Embryonic facial prominence (tissue), 1 donor: ENCODE results near the gene NPPA.
"Not testable (repeated sequence)": the region's sequence is repeated elsewhere in the genome, so short reads cannot be mapped to it uniquely, and the experiment has no call there.

ENCODE experiments used
- DNase-seq: peaks from one replicate; pipeline ENCODE4 v3.0.0-alpha.2; 2016; ENCODE audit errors: extremely low spot score

The NPPA gene

GRCh38 chr1:11847667-11848372 lies at the start of gene NPPA:
TSS of gene NPPA (minus strand) at chr1:11847783. CDS start at chr1:11847684, 99 bp downstream.
- DNase-seq = no peak

GRCh38 chr1:11894501-11894900 lies 46.9 kb upstream of the NPPA start:
- DNase-seq = not testable (repeated sequence)

- DNase-seq = no peak
Measured at GRCh38 chr1:11893907-11894251, 46.3 kb upstream of the NPPA start.

GRCh38 chr1:11891433-11892186 lies 44.0 kb upstream of the NPPA start:
- DNase-seq = no peak

GRCh38 chr1:11888877-11889208 lies 41.3 kb upstream of the NPPA start:
- no peak for DNase-seq

GRCh38 chr1:11888206-11888876 lies 40.8 kb upstream of the NPPA start:
- no peak for DNase-seq

GRCh38 chr1:11887666-11888007 lies 40.1 kb upstream of the NPPA start:
- DNase-seq = no peak

GRCh38 chr1:11886986-11887665 lies 39.5 kb upstream of the NPPA start:
- DNase-seq = no peak

GRCh38 chr1:11885916-11886315 lies 38.3 kb upstream of the NPPA start:
- no peak for DNase-seq

- no peak for DNase-seq
Measured at GRCh38 chr1:11882814-11883538, 35.4 kb upstream of the NPPA start.

- no peak for DNase-seq
Measured at GRCh38 chr1:11881749-11882441, 34.3 kb upstream of the NPPA start.

GRCh38 chr1:11880911-11881748 lies 33.5 kb upstream of the NPPA start:
- no peak for DNase-seq

- DNase-seq = no peak
Measured at GRCh38 chr1:11880181-11880575, 32.6 kb upstream of the NPPA start.

GRCh38 chr1:11879311-11880180 lies 32.0 kb upstream of the NPPA start:
- no peak for DNase-seq

- no peak for DNase-seq
Measured at GRCh38 chr1:11878891-11879190, 31.3 kb upstream of the NPPA start.

- DNase-seq = no peak
Measured at GRCh38 chr1:11878081-11878890, 30.7 kb upstream of the NPPA start.

GRCh38 chr1:11877074-11877473 lies 29.5 kb upstream of the NPPA start:
- DNase-seq = no peak

GRCh38 chr1:11875094-11875493 lies 27.5 kb upstream of the NPPA start:
- DNase-seq = no peak

- DNase-seq = no peak
Measured at GRCh38 chr1:11874624-11875023, 27.0 kb upstream of the NPPA start.
